Measurements from ENCODE around the gene GDPD5. TPM values are rescaled to one million over a fixed set of nuclear protein-coding genes. Genes with fewer than 3 reads are reported as not detected.

The GDPD5 gene
- total and polyA plus RNA-seq, 10 of the 15 experiments (the other 5 are each of a cell fraction or from before 2014, with no cell fraction given), result 0.10 to 30.0 (median 6.7) TPM

- DNase-seq (ENCODE audit: low read depth, low spot score) (no peak), ATAC-seq (no peak), FAIRE-seq (no peak)
- ChIA-PET SMC1A (ENCODE audit: uncharacterized antibody, unreplicated experiment) (interaction anchor here (3.1 kb wide), 1 partner anchor 12 kb away, joined by 14 read pairs; no protein-coding TSS in a partner anchor), POLR2A (interaction anchor here (0.6 to 1.1 kb wide), 2 partner anchors 11 to 304 kb away, joined by 3 to 6 read pairs; no protein-coding TSS in a partner anchor), RAD21 (ENCODE audit: unreplicated experiment) (no interaction called here), CTCF (interaction anchor here (0.6 to 15.9 kb wide), 6 partner anchors 13 to 221 kb away, joined by 3 to 288 read pairs (median 6); no protein-coding TSS in a partner anchor)
- Histone ChIP-seq H3K79me2 (ENCODE audit: control insufficient read depth, insufficient read depth, low read length) (no peaks in the 10 kb centered on the region), H4K20me1 (ENCODE audit: control insufficient read depth, insufficient read depth) (no peaks in the 10 kb centered on the region), H3K27me3 (replicated peaks in 1 of 2; ENCODE audit: control insufficient read depth in 2 of 2, insufficient read depth in 2 of 2, low read length in 1 of 2) (0 out of 4 replicates have a peak, but pooled peaks cover 0 to 3% of the 10 kb centered on the region in 2 experiments), H3K4me3 (no peak overlapping the region), H3K9me3 (replicated peaks; ENCODE audit: control insufficient read depth, insufficient read depth, low read length) (no peaks in the 10 kb centered on the region), H3K4me1 (ENCODE audit: control insufficient read depth, insufficient read depth, low read length) (peaks cover 43% of the 10 kb centered on the region), H3K36me3 (ENCODE audit: control insufficient read depth in 2 of 2, insufficient read depth in 2 of 2, low read length in 1 of 2) (no peaks in the 10 kb centered on the region), H3K4me2 (ENCODE audit: control insufficient read depth, insufficient read depth) (no peak overlapping the region), H2AFZ (ENCODE audit: control insufficient read depth, low read depth, low read length) (no peak overlapping the region), H3K9ac (ENCODE audit: control insufficient read depth, insufficient read depth, low read length) (no peak overlapping the region), H3K27ac (ENCODE audit: control insufficient read depth, insufficient read depth) (no peak overlapping the region)
- in situ Hi-C loops (cut with MboI), result no loop called here
- intact Hi-C loops (cut with micrococcal nuclease; ENCODE audit: unreplicated experiment), result no loop called here
- no TSS peak for BruUV-seq (replicated peaks)
- WGBS (ENCODE audit: insufficient coverage, insufficient replicate concordance, low lambda C conversion rate, missing lambda C conversion rate), result 89% methylated on average over 7 of the region's 7 CpGs
- no peak for TF ChIP-seq EP300 (IDR thresholded peaks at IDR 0.05; ENCODE audit: borderline replicate concordance in 1 of 2, control insufficient read depth in 1 of 2, low read depth in 2 of 2, low read length in 2 of 2)
- TF ChIP-seq NFXL1 (IDR thresholded peaks at IDR 0.05; ENCODE audit: borderline replicate concordance), result no peak
- TF ChIP-seq RAD21 (IDR thresholded peaks at IDR 0.05; ENCODE audit: insufficient read depth, low read depth, low read length), result no peak
- TF ChIP-seq TCF12 (IDR thresholded peaks at IDR 0.05; ENCODE audit: low read depth, low read length), result no peak
- TF ChIP-seq BHLHE40 (IDR thresholded peaks at IDR 0.05; ENCODE audit: borderline replicate concordance in 1 of 2, low read depth in 2 of 2, low read length in 1 of 2), result no peak
- no peak for TF ChIP-seq PAX8 (IDR thresholded peaks at IDR 0.05)
- no peak for TF ChIP-seq EGR1 (IDR thresholded peaks at IDR 0.05; ENCODE audit: borderline replicate concordance in 1 of 2, low read depth in 2 of 2, low read length in 2 of 2)
- no peak for TF ChIP-seq POLR2AphosphoS5 (IDR thresholded peaks at IDR 0.05; ENCODE audit: low read length)
- TF ChIP-seq ZNF24 (IDR thresholded peaks at IDR 0.05), result no peak
- no peak for TF ChIP-seq ZNF217 (IDR thresholded peaks at IDR 0.05)
- no peak for TF ChIP-seq BCL11A (IDR thresholded peaks at IDR 0.05; ENCODE audit: low read depth, low read length)
These were observed 5.1 kb downstream of the GDPD5 start for GRCh38 chr11:75520688-75521087.
